NOMO-1 (cell line): Measurements from ENCODE around the gene CFAP97D1.
"Not testable (repeated sequence)": the region's sequence is repeated elsewhere in the genome, so short reads cannot be mapped to it uniquely, and the experiment has no call there.

Experiments used
- DNase-seq, 2 experiments: peaks; one replicate each; lab custom pipeline; 2025; ENCODE audit not compliant: unreplicated experiment in 2 of 2; lab: John Stamatoyannopoulos, UW

The CFAP97D1 gene

GRCh38 chr17:43791589-43791988 is 11.4 kb downstream of the CFAP97D1 start:
- no peak for DNase-seq

- DNase-seq, result not testable (repeated sequence)
Measured at GRCh38 chr17:43792668-43793067, 12.4 kb downstream of the CFAP97D1 start.

GRCh38 chr17:43798024-43798423 is 17.8 kb downstream of the CFAP97D1 start:
- DNase-seq, result not testable (repeated sequence)

- DNase-seq, result no peak
Measured at GRCh38 chr17:43799047-43799446, 18.8 kb downstream of the CFAP97D1 start.

- DNase-seq, result no peak
Measured at GRCh38 chr17:43800736-43801135, 20.5 kb downstream of the CFAP97D1 start.

- no peak for DNase-seq
Measured at GRCh38 chr17:43801844-43802243, 21.6 kb downstream of the CFAP97D1 start.

- DNase-seq, result no peak
Measured at GRCh38 chr17:43803758-43804157, 23.5 kb downstream of the CFAP97D1 start.

GRCh38 chr17:43805117-43805516 is 24.9 kb downstream of the CFAP97D1 start:
- DNase-seq, result no peak

GRCh38 chr17:43808076-43808475 is 27.8 kb downstream of the CFAP97D1 start:
- DNase-seq, result no peak

GRCh38 chr17:43809121-43809520 is 28.9 kb downstream of the CFAP97D1 start:
- no peak for DNase-seq

GRCh38 chr17:43810226-43810715 is 30.0 kb downstream of the CFAP97D1 start:
- DNase-seq, result no peak

GRCh38 chr17:43810823-43811222 is 30.6 kb downstream of the CFAP97D1 start:
- DNase-seq, result no peak

GRCh38 chr17:43812396-43813265 is 32.4 kb downstream of the CFAP97D1 start:
- no peak for DNase-seq

- DNase-seq, result no peak
Measured at GRCh38 chr17:43813386-43813785, 33.2 kb downstream of the CFAP97D1 start.

- no peak for DNase-seq
Measured at GRCh38 chr17:43814026-43814425, 33.8 kb downstream of the CFAP97D1 start.

GRCh38 chr17:43814714-43815113 is 34.5 kb downstream of the CFAP97D1 start:
- DNase-seq, result no peak

GRCh38 chr17:43816336-43817320 is 36.4 kb downstream of the CFAP97D1 start:
- DNase-seq, result no peak

GRCh38 chr17:43817826-43818225 is 37.6 kb downstream of the CFAP97D1 start:
- no peak for DNase-seq

- no peak for DNase-seq
Measured at GRCh38 chr17:43818966-43819365, 38.7 kb downstream of the CFAP97D1 start.

GRCh38 chr17:43820759-43821158 is 40.5 kb downstream of the CFAP97D1 start:
- DNase-seq, result no peak

- DNase-seq, result no peak
Measured at GRCh38 chr17:43822570-43823190, 42.4 kb downstream of the CFAP97D1 start.
